B cell (primary cell): ENCODE measurements around the gene ZNF462. TPM values are rescaled to one million over a fixed set of nuclear protein-coding genes. Genes with fewer than 3 reads are reported as not detected.

Experiments used
- ATAC-seq: fragments of 200-7000 bp; cut with Tn5 transposase; one replicate; pipeline ENCODE4 v1.10.0; 2021; ENCODE audit warnings: low read depth, mild to moderate bottlenecking, moderate number of reproducible peaks, moderate library complexity
- CTCF ChIA-PET: fragments of 350-600 bp; sonication (Branson Sonifier 250); formaldehyde crosslinking; loops from one replicate; lab custom pipeline; 2021; ENCODE audit warnings: antibody characterized with exemption, inconsistent platforms; lab: Charles Lee
- POLR2A ChIA-PET: fragments of 350-600 bp; sonication (Branson Sonifier 250); formaldehyde crosslinking; loops from one replicate; lab custom pipeline; 2021; ENCODE audit warnings: antibody characterized with exemption; lab: Charles Lee
- DNase-seq: peaks from one replicate; pipeline ENCODE4 v3.0.0; 2013
- H2AFZ ChIP-seq: 2 replicates; pipeline ENCODE4 v1.6.1; 2012; ENCODE audit warnings: mild to moderate bottlenecking, low read depth, low read length; ENCODE audit not compliant: insufficient read depth, poor library complexity, severe bottlenecking
- H3K27ac ChIP-seq, 2 donors: 1 replicate in 1 of 2; 2 replicates in 1 of 2; pipeline ENCODE4 v1.5.1; 2012 to 2013; ENCODE audit warnings: low read length in 2 of 2, mild to moderate bottlenecking in 2 of 2, moderate library complexity in 1 of 2
- H3K27me3 ChIP-seq, 4 experiments: fragments of 200-600 bp in 1 of 4; sonication (generic) in 1 of 4; replicated peaks in 1 of 4; 1 replicate in 2 of 4; 2 replicates in 2 of 4; pipeline versions ENCODE4 v1.6.1 to v1.7.0; 2013 to 2016; ENCODE audit warnings: low read length in 3 of 4, mild to moderate bottlenecking in 2 of 4, mixed read lengths in 1 of 4, moderate library complexity in 1 of 4; ENCODE audit not compliant: insufficient read depth in 4 of 4, control insufficient read depth in 3 of 4; ENCODE audit errors: control extremely low read depth in 1 of 4
- H3K36me3 ChIP-seq, 2 experiments: replicated peaks in 1 of 2; 1 replicate in 1 of 2; 2 replicates in 1 of 2; pipeline versions ENCODE4 v1.6.1 to v1.7.1; 2013; ENCODE audit warnings: low read length in 1 of 2; ENCODE audit not compliant: insufficient read depth in 2 of 2, control insufficient read depth in 1 of 2; ENCODE audit errors: control extremely low read depth in 1 of 2, extremely low read depth in 1 of 2
- H3K4me1 ChIP-seq, 2 donors: fragments of 200-600 bp in 1 of 2; sonication (generic) in 1 of 2; 1 replicate in 1 of 2; 2 replicates in 1 of 2; pipeline versions ENCODE4 v1.5.1 to v1.6.1; 2013 to 2017; ENCODE audit warnings: low read length in 2 of 2; ENCODE audit not compliant: control insufficient read depth in 2 of 2, insufficient read depth in 2 of 2
- H3K4me2 ChIP-seq: replicated peaks from 2 replicates; pipeline ENCODE3; 2012; ENCODE audit warnings: mild to moderate bottlenecking, low read depth, low read length; ENCODE audit not compliant: poor library complexity, severe bottlenecking
- H3K4me3 ChIP-seq, 5 experiments: fragments of 200-600 bp in 1 of 5; sonication (generic) in 1 of 5; 1 replicate in 3 of 5; 2 replicates in 2 of 5; pipeline versions ENCODE4 v1.5.1 to v1.7.0; 2011 to 2016; ENCODE audit warnings: low read length in 4 of 5, mild to moderate bottlenecking in 4 of 5, low read depth in 2 of 5, control low read depth in 1 of 5, moderate library complexity in 1 of 5; ENCODE audit not compliant: insufficient read depth in 1 of 5; ENCODE audit errors: control extremely low read depth in 1 of 5, extremely low read depth in 1 of 5
- H3K79me2 ChIP-seq: fragments of 200-600 bp; sonication (generic); one replicate; pipeline ENCODE4 v1.6.0; 2016; ENCODE audit warnings: low read length; ENCODE audit not compliant: control insufficient read depth, insufficient read depth
- H3K9ac ChIP-seq: fragments of 200-600 bp; sonication (generic); 2 replicates; pipeline ENCODE4 v1.6.1; 2017; ENCODE audit warnings: mild to moderate bottlenecking, low read length, moderate library complexity
- H3K9me3 ChIP-seq, 3 donors: one replicate each; pipeline versions ENCODE4 v1.6.1 to v1.7.1; 2013; ENCODE audit warnings: low read length in 2 of 3; ENCODE audit not compliant: control insufficient read depth in 2 of 3, insufficient read depth in 1 of 3; ENCODE audit errors: control extremely low read depth in 1 of 3
- H4K20me1 ChIP-seq: 2 replicates; pipeline ENCODE4 v1.6.0; 2012; ENCODE audit warnings: mild to moderate bottlenecking, low read length; ENCODE audit not compliant: insufficient read depth, control insufficient read depth, poor library complexity, severe bottlenecking
- H3K27ac Mint-ChIP-seq: one replicate; pipeline ENCODE4 v1.8.0; 2021; ENCODE audit warnings: mixed read lengths
- H3K27me3 Mint-ChIP-seq: one replicate; pipeline ENCODE4 v1.8.0; 2021; ENCODE audit warnings: mixed read lengths
- H3K4me1 Mint-ChIP-seq: one replicate; pipeline ENCODE4 v1.8.0; 2021; ENCODE audit warnings: mixed read lengths
- H3K4me3 Mint-ChIP-seq: one replicate; pipeline ENCODE4 v1.8.0; 2021; ENCODE audit warnings: mixed read lengths
- H3K9me3 Mint-ChIP-seq: one replicate; pipeline ENCODE4 v1.8.0; 2022; ENCODE audit warnings: mixed read lengths; ENCODE audit not compliant: insufficient read depth
- CTCF ChIP-seq: fragments of 200-600 bp; IDR thresholded peaks from one replicate; pipeline ENCODE4 v1.8.0; 2022; ENCODE audit warnings: antibody characterized with exemption, mild to moderate bottlenecking
- EZH2 ChIP-seq: IDR thresholded peaks from 2 replicates; pipeline ENCODE4 v1.6.1; 2012; ENCODE audit warnings: borderline replicate concordance, low read depth, mild to moderate bottlenecking, moderate library complexity, low read length; ENCODE audit not compliant: insufficient read depth, poor library complexity, severe bottlenecking
- WGBS: methylation state at CpG from one replicate; pipeline ENCODE4 v1.1.5; 2013; ENCODE audit warnings: missing lambda C conversion rate; ENCODE audit not compliant: insufficient coverage; 5-methylcytosine and 5-hydroxymethylcytosine counted together
- intact Hi-C: fragments of 100-400 bp; cut with micrococcal nuclease; formaldehyde crosslinking; loops from one replicate; pipeline ENCODE4 v1.10.0; 2022
- polyA plus RNA-seq: library from polyadenylated mRNA; depleted of rRNA; stranded (reverse); fragments of >200 nt; gene quantifications from 2 replicates; pipeline ENCODE4 v1.2.3, GENCODE V29; 2012
- total RNA-seq, 2 donors: library from RNA; stranded (reverse); fragments of 120-200 nt in 1 of 2; gene quantifications; 1 replicate in 1 of 2; 2 replicates in 1 of 2; pipeline versions ENCODE4 v1.2.3 to v1.2.4, GENCODE V29; 2013 to 2022

Gene ZNF462
- total and polyA plus RNA-seq, 2 donors (not counting 1 experiment from before 2014, with no cell fraction given), result not detected

- Histone ChIP-seq H3K9me3 (no peaks in the 10 kb centered on the region), H3K36me3 (no peaks in the 10 kb centered on the region), H3K4me1 (no peaks in the 10 kb centered on the region), H2AFZ (no peak overlapping the region), H3K4me2 (no peak overlapping the region), H3K27ac (no peak overlapping the region), H3K9ac (no peak overlapping the region), H3K4me3 (no peak overlapping the region), H4K20me1 (no peaks in the 10 kb centered on the region), H3K27me3 (no peaks in the 10 kb centered on the region), H3K79me2 (no peaks in the 10 kb centered on the region)
- no CpG with 5 or more reads among the region's 8 CpGs for WGBS
- no peaks in the 10 kb centered on the region for H3K4me1 Mint-ChIP-seq
- ChIA-PET POLR2A (no interaction called here), CTCF (no interaction called here)
- H3K27me3 Mint-ChIP-seq, result no peaks in the 10 kb centered on the region
- intact Hi-C loops, result no loop called here
- H3K9me3 Mint-ChIP-seq, result peaks cover 4% of the 10 kb centered on the region
- H3K27ac Mint-ChIP-seq, result no peak overlapping the region
- no peak overlapping the region for H3K4me3 Mint-ChIP-seq
- ATAC-seq (no peak), DNase-seq (no peak)
- TF ChIP-seq EZH2 (no peak), CTCF (no peak)
These were observed 99.8 kb downstream of the ZNF462 start for GRCh38 chr9:106962615-106963363.

GRCh38 chr9:106963684-106964083, 100.7 kb downstream of the ZNF462 start:
- TF ChIP-seq CTCF, result no peak
- no peak for TF ChIP-seq EZH2
- no CpG with 5 or more reads among the region's 3 CpGs for WGBS

More at GRCh38 chr9:106963684-106964083, 100.7 kb downstream of the ZNF462 start:
- ChIA-PET CTCF (no interaction called here), POLR2A (no interaction called here)
- no peaks in the 10 kb centered on the region for H3K27me3 Mint-ChIP-seq
- H3K4me1 Mint-ChIP-seq, result no peaks in the 10 kb centered on the region
- DNase-seq, result no peak
- Histone ChIP-seq H3K27ac (no peak overlapping the region), H3K36me3 (no peaks in the 10 kb centered on the region), H4K20me1 (no peaks in the 10 kb centered on the region), H2AFZ (no peak overlapping the region), H3K4me1 (no peaks in the 10 kb centered on the region), H3K4me3 (no peak overlapping the region), H3K4me2 (no peak overlapping the region), H3K27me3 (no peaks in the 10 kb centered on the region), H3K9ac (no peak overlapping the region), H3K79me2 (no peaks in the 10 kb centered on the region), H3K9me3 (no peaks in the 10 kb centered on the region)
- no peak overlapping the region for H3K4me3 Mint-ChIP-seq
- H3K9me3 Mint-ChIP-seq, result peaks cover 4% of the 10 kb centered on the region
- intact Hi-C loops, result no loop called here
- no peak overlapping the region for H3K27ac Mint-ChIP-seq
- ATAC-seq, result no peak
